HEK293 (cell line): Measurements from ENCODE around the gene ADGRF4.

ENCODE experiments used
- KLF10 ChIP-seq: fragments of 450-650 bp; IDR thresholded peaks from 2 replicates; pipeline ENCODE4 v1.5.1; 2018; ENCODE audit warnings: missing biosample characterization, mild to moderate bottlenecking, missing genetic modification characterization
- REST ChIP-seq: fragments of 450-650 bp; formaldehyde crosslinking; IDR thresholded peaks from 2 replicates; pipeline ENCODE4 v1.5.1; 2016; ENCODE audit warnings: missing biosample characterization, missing genetic modification characterization
- YY1 ChIP-seq: fragments of 450-650 bp; formaldehyde crosslinking; IDR thresholded peaks from 2 replicates; pipeline ENCODE4 v1.5.1; 2018; ENCODE audit warnings: missing biosample characterization, missing genetic modification characterization
- ZFP41 ChIP-seq: fragments of 450-650 bp; formaldehyde crosslinking; IDR thresholded peaks from 2 replicates; pipeline ENCODE4 v1.5.1; 2016; ENCODE audit warnings: missing biosample characterization, missing genetic modification characterization, borderline replicate concordance
- ZNF10 ChIP-seq: fragments of 450-650 bp; formaldehyde crosslinking; IDR thresholded peaks from 2 replicates; pipeline ENCODE4 v1.5.1; 2017; ENCODE audit warnings: missing biosample characterization, missing genetic modification characterization
- ZNF302 ChIP-seq: fragments of 450-650 bp; formaldehyde crosslinking; IDR thresholded peaks from 2 replicates; pipeline ENCODE4 v1.5.1; 2016; ENCODE audit warnings: missing biosample characterization, missing genetic modification characterization, low read depth
- TF ChIP-seq, protein P1 (sequence below): fragments of 450-650 bp; formaldehyde crosslinking; IDR thresholded peaks from 2 replicates; pipeline ENCODE4 v1.5.1; 2016; ENCODE audit warnings: missing biosample characterization, missing genetic modification characterization
- TF ChIP-seq, protein P2 (sequence below): fragments of 450-650 bp; formaldehyde crosslinking; IDR thresholded peaks from 2 replicates; pipeline ENCODE4 v1.5.1; 2016; ENCODE audit warnings: missing biosample characterization, missing genetic modification characterization

DNA sequence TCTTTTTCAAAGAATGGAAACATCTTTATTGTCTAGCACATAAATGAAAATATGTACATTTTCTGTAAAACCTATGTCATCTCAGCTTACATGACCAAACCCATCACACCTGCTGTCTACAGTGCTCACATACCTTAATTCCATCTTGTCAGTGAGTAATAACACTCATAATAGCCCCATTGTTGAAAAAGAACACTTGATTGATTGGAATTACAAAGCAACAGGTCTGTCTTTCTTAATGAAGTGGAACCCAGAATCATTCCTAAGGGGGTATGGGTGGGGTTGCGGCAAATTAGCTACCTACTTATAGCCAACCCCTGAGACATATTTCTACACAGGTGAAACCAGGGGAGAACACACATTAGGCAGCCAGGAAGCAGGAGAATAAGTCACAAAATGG lies 20.2 kb downstream of the ADGRF4 start:
- TF ChIP-seq, protein P1, sequence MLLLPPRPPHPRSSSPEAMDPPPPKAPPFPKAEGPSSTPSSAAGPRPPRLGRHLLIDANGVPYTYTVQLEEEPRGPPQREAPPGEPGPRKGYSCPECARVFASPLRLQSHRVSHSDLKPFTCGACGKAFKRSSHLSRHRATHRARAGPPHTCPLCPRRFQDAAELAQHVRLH (tag by site-specific recombination) = no peak
- TF ChIP-seq YY1 (no peak), KLF10 (tag by site-specific recombination) (no peak), ZNF10 (tag by site-specific recombination) (no peak), REST (tag by site-specific recombination) (no peak), ZFP41 (no peak), ZNF302 (tag by site-specific recombination) (no peak)
- TF ChIP-seq, protein P2, sequence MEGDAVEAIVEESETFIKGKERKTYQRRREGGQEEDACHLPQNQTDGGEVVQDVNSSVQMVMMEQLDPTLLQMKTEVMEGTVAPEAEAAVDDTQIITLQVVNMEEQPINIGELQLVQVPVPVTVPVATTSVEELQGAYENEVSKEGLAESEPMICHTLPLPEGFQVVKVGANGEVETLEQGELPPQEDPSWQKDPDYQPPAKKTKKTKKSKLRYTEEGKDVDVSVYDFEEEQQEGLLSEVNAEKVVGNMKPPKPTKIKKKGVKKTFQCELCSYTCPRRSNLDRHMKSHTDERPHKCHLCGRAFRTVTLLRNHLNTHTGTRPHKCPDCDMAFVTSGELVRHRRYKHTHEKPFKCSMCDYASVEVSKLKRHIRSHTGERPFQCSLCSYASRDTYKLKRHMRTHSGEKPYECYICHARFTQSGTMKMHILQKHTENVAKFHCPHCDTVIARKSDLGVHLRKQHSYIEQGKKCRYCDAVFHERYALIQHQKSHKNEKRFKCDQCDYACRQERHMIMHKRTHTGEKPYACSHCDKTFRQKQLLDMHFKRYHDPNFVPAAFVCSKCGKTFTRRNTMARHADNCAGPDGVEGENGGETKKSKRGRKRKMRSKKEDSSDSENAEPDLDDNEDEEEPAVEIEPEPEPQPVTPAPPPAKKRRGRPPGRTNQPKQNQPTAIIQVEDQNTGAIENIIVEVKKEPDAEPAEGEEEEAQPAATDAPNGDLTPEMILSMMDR (tag by site-specific recombination) = no peak
